NCI-H446 treated with DMSO at 0.1 percent for 48 hours (cell line): Measurements from ENCODE around the gene IFT74.
"Not testable (repeated sequence)": the region's sequence is repeated elsewhere in the genome, so short reads cannot be mapped to it uniquely, and the experiment has no call there.

Experiments
- DNase-seq: peaks from one replicate; lab custom pipeline; 2025; lab: John Stamatoyannopoulos, UW

Gene IFT74

DNA sequence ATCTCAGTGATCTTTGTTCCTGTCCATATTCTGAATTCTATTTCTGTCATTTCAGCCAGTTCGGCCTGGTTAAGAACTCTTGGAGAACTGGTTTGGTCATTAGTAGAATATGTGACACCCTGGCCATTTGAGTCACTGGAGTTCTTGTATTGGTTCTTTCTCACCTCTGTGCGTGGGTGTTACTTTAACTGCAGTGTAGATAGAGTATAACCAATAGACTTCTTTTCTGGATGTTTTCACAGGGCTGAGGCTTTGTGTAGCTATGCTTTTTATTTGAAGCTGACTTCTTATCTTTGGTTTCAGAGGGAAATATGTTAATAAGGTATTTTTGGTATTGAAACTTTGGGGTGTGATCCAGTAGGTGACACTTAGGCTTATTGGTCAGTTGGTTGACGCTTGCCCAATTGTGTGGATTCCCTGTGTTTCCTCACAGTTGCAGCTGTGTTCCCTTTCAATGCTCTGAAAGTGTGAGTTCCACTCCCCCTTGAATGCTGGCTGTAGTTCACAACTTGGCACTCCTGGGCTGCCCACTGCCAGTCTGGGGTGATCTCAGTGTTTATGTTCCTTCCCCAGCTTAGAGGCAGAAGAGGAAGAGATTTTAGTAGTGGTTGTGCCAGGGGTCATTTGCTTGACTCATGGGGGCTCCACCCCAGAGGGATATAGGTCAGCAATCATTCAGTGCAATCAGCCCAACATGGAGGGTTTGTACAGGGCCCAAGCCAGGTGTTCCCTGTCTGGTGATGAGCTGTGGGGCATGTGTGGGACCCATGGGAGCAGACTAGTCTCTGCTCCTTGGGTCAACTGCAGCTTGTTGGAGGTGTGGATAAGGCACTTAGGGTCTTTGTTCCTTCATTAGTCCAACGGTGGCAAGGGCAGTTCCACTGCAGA is 117.9 kb downstream of the IFT74 start:
- no peak for DNase-seq

DNA sequence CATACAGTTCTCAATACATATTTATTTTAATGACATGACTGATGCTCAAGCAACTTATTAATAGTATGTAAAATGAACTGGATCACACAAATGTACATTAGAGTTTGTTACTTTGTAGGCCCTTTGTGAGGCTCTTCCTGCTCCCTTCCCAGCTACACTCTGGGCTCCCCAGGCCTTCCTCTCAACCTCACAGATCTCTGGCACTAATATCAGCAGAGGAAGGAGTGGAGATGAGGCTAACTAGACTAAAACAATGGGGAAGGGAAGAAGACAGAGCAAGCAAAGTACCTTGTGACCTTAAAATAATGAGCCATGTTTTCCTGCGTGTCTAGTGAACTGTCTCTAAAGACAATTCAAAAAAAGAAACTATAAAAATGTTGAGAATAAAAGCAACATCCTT is 122.5 kb downstream of the IFT74 start:
- DNase-seq: no peak

DNA sequence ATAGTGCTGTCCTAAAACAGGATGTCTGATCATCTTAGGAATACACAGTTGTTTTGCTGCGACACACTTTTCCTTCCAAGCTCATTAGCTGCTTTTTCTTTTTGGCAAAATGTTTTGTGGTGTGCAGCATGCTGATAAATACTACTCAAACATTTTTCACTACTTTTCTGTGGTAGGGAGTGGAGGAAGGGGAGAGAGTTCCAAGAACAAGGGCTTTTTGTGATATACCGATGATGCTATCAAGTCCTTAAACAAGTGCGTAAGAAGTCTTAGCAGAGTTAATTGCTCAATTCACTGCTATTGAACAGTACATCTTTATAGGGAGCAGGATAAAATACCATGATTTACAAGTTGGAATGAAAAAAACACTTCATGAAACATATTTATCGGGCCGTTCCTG is 129.2 kb downstream of the IFT74 start:
- no peak for DNase-seq

DNA sequence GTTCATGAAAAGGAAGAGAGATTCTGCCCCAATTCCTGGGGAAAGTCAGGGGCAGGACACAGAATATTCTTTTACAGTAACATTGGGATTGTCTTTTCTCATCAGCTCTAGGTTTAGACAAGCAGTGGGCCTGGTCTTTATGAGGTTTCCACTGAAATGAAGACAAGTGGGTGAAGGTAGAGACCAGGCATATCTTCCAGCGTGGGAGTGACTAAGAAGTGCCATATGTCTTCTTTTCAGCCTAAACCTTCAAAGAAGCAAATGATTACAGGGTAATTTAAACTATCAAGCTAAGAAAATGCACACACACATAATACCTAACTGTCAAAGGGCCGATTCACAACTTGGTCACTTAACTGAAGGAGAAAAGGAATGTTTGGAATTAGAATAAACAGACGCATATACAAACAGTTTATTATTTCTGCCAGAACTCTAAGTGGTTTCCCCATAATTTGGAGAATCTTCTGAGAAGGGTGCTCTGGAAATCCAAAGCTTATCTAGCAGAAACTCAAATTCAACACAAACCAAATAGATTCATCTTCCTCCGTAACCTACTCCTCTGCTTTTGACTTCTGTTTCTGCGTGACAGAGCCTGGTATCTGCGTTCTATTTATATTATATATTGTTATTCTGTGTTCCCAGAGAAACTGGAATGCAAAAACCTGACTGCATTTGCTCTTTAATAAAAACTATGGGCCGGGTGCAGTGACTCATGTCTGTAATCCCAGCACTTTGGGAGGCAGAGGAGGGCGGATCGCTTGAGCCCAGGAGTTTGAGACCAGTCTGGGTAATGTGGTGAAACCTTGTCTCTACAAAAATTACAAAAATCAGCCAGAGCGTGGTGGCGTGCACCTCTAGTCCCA is 130.8 kb downstream of the IFT74 start:
- DNase-seq: no peak

DNA sequence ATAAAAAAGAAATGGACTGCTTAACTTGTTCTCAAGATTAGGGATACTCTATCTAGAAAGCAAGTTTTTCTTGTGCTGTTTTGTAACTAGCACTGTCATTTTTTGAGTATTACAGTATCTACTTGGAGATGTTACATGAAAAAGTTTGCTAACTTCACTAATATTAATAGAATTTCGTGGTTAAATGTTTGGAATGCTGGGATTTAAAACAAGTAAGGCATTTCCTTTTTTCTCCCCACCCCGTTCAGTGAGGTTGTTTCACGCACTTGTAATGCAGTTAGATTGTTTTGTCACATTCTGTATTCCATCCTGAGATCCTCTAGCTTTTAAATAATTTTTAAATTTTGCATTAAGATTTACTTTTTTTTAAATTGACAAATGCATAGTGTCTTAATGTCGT is 132.8 kb downstream of the IFT74 start:
- no peak for DNase-seq

DNA sequence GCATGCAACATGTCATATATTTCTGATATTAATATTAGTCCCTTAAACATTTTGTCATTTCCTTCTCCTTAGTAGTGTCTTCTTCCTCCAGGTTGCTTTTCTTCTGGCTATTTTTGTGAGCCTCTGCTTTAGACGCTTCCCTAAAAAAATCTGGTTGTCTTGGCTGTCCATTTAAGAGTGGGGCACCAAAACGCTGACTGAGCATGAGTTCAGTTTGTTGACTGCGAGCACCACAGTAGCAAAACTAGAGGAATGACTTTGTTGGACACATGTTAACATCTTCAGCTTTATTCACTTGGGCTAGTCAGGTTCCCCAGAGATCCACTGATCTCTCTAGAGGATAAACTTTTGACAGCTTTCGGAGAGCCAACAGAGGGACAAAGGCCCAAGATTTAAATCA is 133.5 kb downstream of the IFT74 start:
- DNase-seq: no peak

DNA sequence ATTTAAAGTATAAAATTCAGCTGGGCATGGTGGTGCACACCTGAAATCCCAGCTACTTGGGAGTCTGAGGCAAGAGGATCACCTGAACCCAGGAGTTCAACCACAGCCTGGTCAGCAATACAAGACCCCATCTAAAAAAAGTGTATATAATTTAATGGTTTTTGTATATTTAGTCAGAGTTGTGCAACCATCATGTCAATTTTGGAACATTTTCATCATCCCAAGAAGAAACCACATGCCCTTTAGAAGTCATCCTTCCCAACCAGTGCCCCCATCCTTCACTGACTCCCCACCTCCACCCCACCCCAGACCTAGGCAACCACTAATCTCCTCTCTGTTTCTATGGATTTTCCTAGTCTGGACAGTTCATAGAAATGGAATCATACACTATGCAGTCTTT is 134.0 kb downstream of the IFT74 start:
- no peak for DNase-seq

DNA sequence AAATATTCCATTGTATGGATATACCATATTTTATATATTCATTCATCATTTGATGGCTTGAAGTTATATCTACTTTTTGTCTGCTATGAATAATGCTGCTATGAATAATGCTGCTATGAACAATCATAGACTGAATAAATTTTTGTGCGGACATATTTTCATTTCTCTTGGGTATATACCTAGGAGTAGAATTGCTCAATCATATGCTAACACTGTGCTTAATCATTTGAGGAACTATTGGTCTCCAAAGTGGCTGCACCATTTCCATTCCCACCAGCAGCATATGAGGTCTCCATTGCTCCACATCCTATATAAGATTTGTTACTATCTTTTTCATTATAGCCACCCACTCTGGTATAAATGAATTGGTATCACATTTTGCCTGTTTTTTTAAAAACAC is 134.5 kb downstream of the IFT74 start:
- no peak for DNase-seq

DNA sequence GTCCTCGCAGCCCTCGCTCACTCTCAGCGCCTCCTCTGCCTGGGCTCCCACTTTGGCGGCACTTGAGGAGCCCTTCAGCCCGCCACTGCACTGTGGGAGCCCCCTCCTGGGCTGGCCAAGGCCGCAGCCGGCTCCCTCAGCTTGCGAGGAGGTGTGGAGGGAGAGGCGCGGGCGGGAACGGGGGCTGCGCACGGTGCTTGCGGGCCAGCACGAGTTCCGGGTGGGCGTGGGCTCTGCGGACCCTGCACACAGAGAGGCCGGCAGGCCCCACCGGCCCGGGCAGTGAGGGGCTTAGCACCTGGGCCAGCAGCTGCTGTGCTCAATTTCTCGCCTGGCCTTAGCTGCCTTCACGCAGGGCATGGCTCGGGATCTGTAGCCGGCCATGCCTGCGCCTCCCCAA is 136.3 kb downstream of the IFT74 start:
- DNase-seq: not testable (repeated sequence)

DNA sequence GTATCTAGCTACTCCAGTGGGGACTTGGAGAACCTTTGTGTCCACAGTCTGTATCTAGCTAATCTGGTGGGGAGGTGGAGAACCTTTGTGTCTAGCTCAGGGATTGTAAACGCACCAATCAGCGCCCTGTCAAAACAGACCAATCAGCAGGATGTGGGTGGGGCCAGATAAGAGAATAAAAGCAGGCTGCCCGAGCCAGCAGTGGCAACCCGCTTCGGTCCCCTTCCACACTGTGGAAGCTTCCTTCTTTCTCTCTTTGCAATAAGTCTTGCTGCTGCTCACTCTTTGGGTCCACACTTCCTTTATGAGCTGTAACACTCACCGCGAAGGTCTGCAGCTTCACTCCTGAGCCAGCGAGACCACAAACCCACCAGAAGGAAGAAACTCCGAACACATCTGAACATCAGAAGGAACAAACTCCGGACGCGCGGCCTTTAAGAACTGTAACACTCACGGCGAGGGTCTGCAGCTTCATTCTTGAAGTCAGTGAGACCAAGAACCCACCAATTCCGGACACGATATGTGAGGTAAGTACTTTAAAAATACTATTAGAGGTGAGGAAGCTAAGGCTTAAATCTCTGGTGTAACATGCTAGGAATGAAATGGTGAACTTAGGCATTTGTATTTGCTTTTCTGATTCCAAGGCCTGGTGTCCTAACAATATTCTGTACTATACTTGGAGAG is 137.3 kb downstream of the IFT74 start:
- not testable (repeated sequence) for DNase-seq

DNA sequence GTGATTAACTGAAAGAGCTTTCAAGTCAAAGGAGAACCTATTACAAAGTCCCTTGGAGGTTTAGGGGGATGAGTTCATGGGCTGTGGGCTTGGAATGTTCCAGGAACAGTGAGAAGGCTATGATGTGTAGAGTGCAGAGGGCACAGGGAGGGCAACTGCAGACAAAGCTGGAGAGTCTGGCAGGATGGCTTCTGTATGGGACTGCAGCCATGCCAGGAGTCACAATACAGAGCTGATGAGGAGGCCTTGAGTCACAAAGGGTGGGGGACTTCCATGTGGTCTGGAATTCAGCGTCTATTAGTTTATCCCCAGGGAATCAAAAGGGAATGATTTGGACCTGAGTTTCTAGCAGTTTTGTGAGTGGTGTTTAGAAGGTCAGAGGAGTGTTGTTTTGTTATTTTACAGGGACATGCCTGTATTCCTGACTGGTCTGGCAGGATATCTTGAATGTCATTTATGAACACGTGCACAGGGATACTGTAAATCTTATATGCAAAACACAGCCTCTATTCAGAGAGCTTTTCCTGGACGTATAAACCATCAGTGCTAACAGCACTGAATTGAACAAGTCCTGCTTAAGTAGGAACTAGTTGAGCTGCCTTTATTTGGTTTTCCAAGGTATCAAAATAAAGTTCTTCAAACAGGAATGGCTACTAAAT is 138.6 kb downstream of the IFT74 start:
- DNase-seq: no peak

DNA sequence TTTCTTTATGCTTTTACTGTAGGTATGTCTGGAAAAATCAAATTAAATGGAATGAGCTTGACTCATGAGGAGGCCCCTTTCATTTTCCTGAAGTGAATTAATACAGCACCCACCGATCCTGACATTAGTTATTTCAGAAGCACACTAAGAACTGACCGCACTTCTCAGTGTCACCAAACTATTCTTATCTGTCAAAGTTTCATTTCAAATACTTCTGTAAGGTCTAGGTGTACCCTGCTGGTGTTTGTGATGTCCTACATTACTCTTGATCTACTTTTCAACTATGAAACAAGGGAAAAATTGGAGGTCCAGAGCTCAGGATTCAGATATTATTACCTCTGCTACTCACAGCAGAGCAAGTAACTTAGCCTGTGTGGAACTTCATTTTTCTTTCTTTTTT is 151.0 kb downstream of the IFT74 start:
- no peak for DNase-seq

DNA sequence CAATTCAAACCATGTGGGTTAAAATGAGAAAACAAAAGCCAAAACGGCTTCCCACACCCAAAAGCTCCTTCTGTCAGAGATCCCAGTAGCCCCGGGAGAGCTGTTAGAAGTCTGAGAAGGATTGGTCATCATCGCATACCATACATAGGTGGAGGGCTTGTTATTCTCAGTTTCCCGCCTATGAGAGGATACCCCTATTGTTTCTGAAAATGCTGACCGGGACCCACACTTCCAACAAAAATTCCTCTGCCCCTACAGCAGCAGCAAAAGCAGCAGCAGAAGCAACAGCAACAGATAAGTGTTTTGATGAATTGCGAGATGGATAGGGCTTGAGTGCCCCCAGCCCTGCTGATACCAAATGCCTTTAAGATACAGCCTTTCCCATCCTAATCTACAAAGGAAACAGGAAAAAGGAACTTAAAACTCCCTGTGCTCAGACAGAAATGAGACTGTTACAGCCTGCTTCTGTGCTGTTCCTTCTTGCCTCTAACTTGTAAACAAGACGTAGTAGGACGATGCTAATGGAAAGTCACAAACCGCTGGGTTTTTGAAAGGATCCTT is 152.8 kb downstream of the IFT74 start, which contains the start of gene TEK:
TEK (plus strand) TSS at position 245 of the 561 bp plus-strand sequence. CDS start 366 bp downstream, outside the sequence.
- DNase-seq: no peak

DNA sequence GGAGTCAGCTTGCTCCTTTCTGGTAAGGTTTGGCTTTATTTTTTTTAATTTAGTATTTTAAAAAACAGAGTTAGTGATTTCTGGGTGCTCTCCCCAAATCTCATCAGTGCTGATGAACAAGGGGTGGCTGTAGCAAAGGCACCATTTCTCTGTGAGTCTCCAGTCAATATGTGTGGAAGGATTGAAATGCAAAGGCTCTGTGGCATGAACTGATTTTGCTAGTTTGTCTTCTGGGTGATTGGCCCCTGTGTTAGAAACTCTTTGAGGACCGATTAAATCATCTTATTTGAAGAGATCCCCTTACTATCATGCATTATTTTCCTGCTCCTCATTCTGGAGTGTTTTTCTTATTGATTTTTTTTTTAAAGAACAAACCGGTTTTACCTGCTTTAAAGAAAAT is 153.4 kb downstream of the IFT74 start:
- no peak for DNase-seq

DNA sequence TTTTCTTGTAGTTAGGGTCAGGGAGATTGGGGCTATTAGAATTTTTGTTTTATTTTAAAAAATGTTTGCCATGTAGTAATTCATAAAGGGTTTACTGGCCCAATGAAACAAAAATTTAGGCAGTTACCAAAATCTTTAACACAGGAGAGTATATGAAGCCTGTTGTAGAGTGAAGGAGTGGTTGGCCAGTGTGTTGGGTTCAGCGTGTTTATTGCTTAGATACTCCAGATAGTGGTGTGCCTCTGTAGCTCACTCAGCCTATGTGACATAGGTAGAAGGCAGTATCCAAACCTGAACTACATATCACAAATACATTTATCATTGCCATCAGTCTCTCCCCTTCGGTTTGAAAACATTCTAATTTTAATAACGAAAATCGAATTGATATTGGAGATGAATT is 154.0 kb downstream of the IFT74 start:
- no peak for DNase-seq

DNA sequence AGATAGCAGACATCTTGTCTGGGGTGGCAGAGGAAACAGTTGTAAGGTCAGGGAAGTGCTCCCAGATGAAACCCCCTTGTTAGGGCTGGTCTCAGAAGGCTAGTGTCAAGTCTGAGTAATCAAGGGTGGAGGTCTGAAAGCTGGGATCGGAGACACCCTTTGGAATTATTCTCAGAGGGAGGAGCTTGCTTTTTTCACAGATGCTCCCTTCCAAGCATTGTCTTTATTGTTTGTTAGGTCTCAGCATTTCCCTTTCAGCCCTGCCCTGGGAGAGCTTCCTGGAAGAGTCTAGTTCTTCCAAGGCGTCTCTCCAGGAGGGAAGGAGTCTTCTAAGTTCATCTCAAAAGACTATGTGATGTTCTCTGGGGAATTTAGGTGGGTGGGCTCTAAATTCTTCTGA is 156.0 kb downstream of the IFT74 start:
- DNase-seq: no peak
